HG03460 (cell line): ENCODE results near the gene SLITRK2.

Source experiments
- ATAC-seq: cut with Tn5 transposase; IDR thresholded peaks from one replicate; pipeline ENCODE4 v1.9.1; 2021; ENCODE audit not compliant: unreplicated experiment

SLITRK2 gene

GRCh38 chrX:145853181-145853580 lies 35.6 kb downstream of the SLITRK2 start:
- ATAC-seq, result no peak

GRCh38 chrX:145856181-145856580 lies 38.6 kb downstream of the SLITRK2 start:
- ATAC-seq, result no peak

- ATAC-seq, result no peak
Measured at GRCh38 chrX:145861818-145862217, 44.2 kb downstream of the SLITRK2 start.

GRCh38 chrX:145865082-145865481 lies 47.5 kb downstream of the SLITRK2 start:
- ATAC-seq, result no peak
